ENCODE results near the gene NOS1AP. TPM values are rescaled to one million over a fixed set of nuclear protein-coding genes. Genes with fewer than 3 reads are reported as not detected.

Gene NOS1AP
- total RNA-seq, 2 experiments from 2014 or later, result 0.18 TPM

GRCh38 chr1:162388615-162389014 is 319.1 kb downstream of the NOS1AP start:
- POLR2A ChIA-PET, result no interaction called here
- no peak for DNase-seq
- no peak overlapping the region for H3K4me3 Mint-ChIP-seq
- CTCF ChIA-PET, result interaction anchor here (6.0 kb wide), 1 partner anchor 332 kb away, joined by 27 read pairs; no protein-coding TSS in a partner anchor
- no peak for ATAC-seq
- intact Hi-C loops (cut with micrococcal nuclease), result no loop called here
- no peaks in the 10 kb centered on the region for H3K9me3 Mint-ChIP-seq
- no peaks in the 10 kb centered on the region for H3K4me1 Mint-ChIP-seq (ENCODE audit: low read depth)
- H3K27ac Mint-ChIP-seq, result no peak overlapping the region
- no peak for TF ChIP-seq CTCF (IDR thresholded peaks at IDR 0.05)
- no peaks in the 10 kb centered on the region for H3K36me3 Mint-ChIP-seq (ENCODE audit: low read depth)
- H3K27me3 Mint-ChIP-seq, result peaks cover 7% of the 10 kb centered on the region

GRCh38 chr1:162389021-162389818 is 319.7 kb downstream of the NOS1AP start:
- H3K27me3 Mint-ChIP-seq, result peaks cover 7% of the 10 kb centered on the region

GRCh38 chr1:162389971-162390370 is 320.5 kb downstream of the NOS1AP start:
- TF ChIP-seq CTCF (IDR thresholded peaks at IDR 0.05), result no peak
- no peak for ATAC-seq
- DNase-seq, result no peak
- H3K27me3 Mint-ChIP-seq, result peaks cover 7% of the 10 kb centered on the region
- POLR2A ChIA-PET, result interaction anchor here (0.6 kb wide), 1 partner anchor 85 kb away, joined by 3 read pairs; no protein-coding TSS in a partner anchor
- intact Hi-C loops (cut with micrococcal nuclease), result loop anchor here (5.0 kb wide), 1 partner anchor 333 kb away; no protein-coding TSS in a partner anchor
- CTCF ChIA-PET, result interaction anchor here (6.0 kb wide), 1 partner anchor 334 kb away, joined by 27 read pairs; no protein-coding TSS in a partner anchor
- H3K9me3 Mint-ChIP-seq, result no peaks in the 10 kb centered on the region
- no peak overlapping the region for H3K4me3 Mint-ChIP-seq
- H3K36me3 Mint-ChIP-seq (ENCODE audit: low read depth), result no peaks in the 10 kb centered on the region
- H3K27ac Mint-ChIP-seq, result no peak overlapping the region
- no peaks in the 10 kb centered on the region for H3K4me1 Mint-ChIP-seq (ENCODE audit: low read depth)

More at GRCh38 chr1:162389021-162389818, 319.7 kb downstream of the NOS1AP start:
- no peak for DNase-seq
- POLR2A ChIA-PET, result interaction anchor here (0.6 kb wide), 1 partner anchor 86 kb away, joined by 3 read pairs; no protein-coding TSS in a partner anchor
- Mint-ChIP-seq H3K9me3 (no peaks in the 10 kb centered on the region), H3K4me3 (no peak overlapping the region), H3K27ac (no peak overlapping the region), H3K4me1 (ENCODE audit: low read depth) (no peaks in the 10 kb centered on the region), H3K36me3 (ENCODE audit: low read depth) (no peaks in the 10 kb centered on the region)
- intact Hi-C loops (cut with micrococcal nuclease), result no loop called here
- CTCF ChIA-PET, result interaction anchor here (6.0 kb wide), 1 partner anchor 333 kb away, joined by 27 read pairs; no protein-coding TSS in a partner anchor
- no peak for TF ChIP-seq CTCF (IDR thresholded peaks at IDR 0.05)
- no peak for ATAC-seq

GRCh38 chr1:162390396-162391185 is 321.1 kb downstream of the NOS1AP start:
- ChIA-PET POLR2A (interaction anchor here (0.8 kb wide), 1 partner anchor 14 kb away, joined by 3 read pairs; no protein-coding TSS in a partner anchor), CTCF (interaction anchor here (1.0 to 6.0 kb wide), 4 partner anchors 8 to 334 kb away, joined by 3 to 27 read pairs (median 6); no protein-coding TSS in a partner anchor)
- Mint-ChIP-seq H3K27ac (no peak overlapping the region), H3K4me3 (no peak overlapping the region), H3K27me3 (peaks cover 7% of the 10 kb centered on the region), H3K36me3 (ENCODE audit: low read depth) (no peaks in the 10 kb centered on the region), H3K9me3 (no peaks in the 10 kb centered on the region), H3K4me1 (ENCODE audit: low read depth) (no peaks in the 10 kb centered on the region)
- DNase-seq, result no peak
- ATAC-seq, result no peak
- intact Hi-C loops (cut with micrococcal nuclease), result loop anchor here (5.0 kb wide), 1 partner anchor 333 kb away; no protein-coding TSS in a partner anchor
- TF ChIP-seq CTCF (IDR thresholded peaks at IDR 0.05), result no peak

Measured in activated CD8-positive, alpha-beta T cell treated with anti-CD3 and anti-CD28 coated beads for 36 hours (primary cell).